ENCODE results near the gene VPS4B. TPM values are rescaled to one million over a fixed set of nuclear protein-coding genes. Genes with fewer than 3 reads are reported as not detected.

The VPS4B gene
- total and polyA plus RNA-seq, 2 of the 8 experiments (the other 6 are each of a cell fraction or from before 2014, with no cell fraction given): 7.2 to 45.3 TPM

DNA sequence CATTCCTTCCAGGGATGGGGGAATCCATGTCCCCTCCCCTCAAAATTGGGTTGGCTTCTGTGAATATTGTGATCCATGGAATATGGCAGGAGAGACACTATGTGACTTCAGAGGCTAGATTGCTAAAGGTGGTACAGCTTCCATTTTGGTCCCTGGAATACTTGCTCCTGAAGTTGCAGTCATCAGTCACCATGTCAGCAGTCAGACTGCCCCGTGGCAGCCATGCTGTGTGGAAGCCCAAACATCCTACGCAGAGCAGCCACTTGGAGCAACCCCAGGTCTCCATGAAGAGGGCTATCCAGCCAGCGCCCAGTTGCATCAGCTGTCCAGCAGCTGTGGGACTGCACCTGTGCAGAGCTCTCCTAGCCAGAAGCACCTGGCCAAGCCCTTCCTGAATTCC, 39.4 kb downstream of the VPS4B start:
- no peaks in the 10 kb centered on the region for H3K27me3 ChIP-seq (replicated peaks in 1 of 4; ENCODE audit: control insufficient read depth in 3 of 4, extremely low read depth in 1 of 4, insufficient read depth in 3 of 4, low read length in 3 of 4)
- H3K36me3 ChIP-seq (ENCODE audit: control insufficient read depth in 2 of 4, insufficient read depth in 4 of 4, low read length in 3 of 4): no peaks in the 10 kb centered on the region
- CTCF ChIA-PET (ENCODE audit: partially characterized antibody): interaction anchor here (0.6 to 1.8 kb wide), 4 partner anchors 13 to 364 kb away, joined by 3 to 6 read pairs (median 4); no protein-coding TSS in a partner anchor
- TF ChIP-seq MAFK (IDR thresholded peaks at IDR 0.05; ENCODE audit: low read depth, low read length) (no peak), BRCA1 (IDR thresholded peaks at IDR 0.05; ENCODE audit: low read depth, low read length) (no peak), BACH1 (IDR thresholded peaks at IDR 0.05; ENCODE audit: low read length) (no peak), RNF2 (IDR thresholded peaks at IDR 0.05; ENCODE audit: borderline replicate concordance, low read depth, low read length, missing control alignments, poor library complexity, severe bottlenecking) (no peak), PHF8 (conservative IDR thresholded peaks at IDR 0.05; ENCODE audit: low read depth, low read length) (no peak), POLR2A (IDR thresholded peaks at IDR 0.05; ENCODE audit: control extremely low read depth in 1 of 2, low read depth in 2 of 2, low read length in 2 of 2) (no peak), SIRT6 (IDR thresholded peaks at IDR 0.05; ENCODE audit: low read length) (no peak)
- TF ChIP-seq, protein P1, sequence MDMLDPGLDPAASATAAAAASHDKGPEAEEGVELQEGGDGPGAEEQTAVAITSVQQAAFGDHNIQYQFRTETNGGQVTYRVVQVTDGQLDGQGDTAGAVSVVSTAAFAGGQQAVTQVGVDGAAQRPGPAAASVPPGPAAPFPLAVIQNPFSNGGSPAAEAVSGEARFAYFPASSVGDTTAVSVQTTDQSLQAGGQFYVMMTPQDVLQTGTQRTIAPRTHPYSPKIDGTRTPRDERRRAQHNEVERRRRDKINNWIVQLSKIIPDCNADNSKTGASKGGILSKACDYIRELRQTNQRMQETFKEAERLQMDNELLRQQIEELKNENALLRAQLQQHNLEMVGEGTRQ (IDR thresholded peaks at IDR 0.05; ENCODE audit: low read length): no peak
- TF ChIP-seq, protein P2, sequence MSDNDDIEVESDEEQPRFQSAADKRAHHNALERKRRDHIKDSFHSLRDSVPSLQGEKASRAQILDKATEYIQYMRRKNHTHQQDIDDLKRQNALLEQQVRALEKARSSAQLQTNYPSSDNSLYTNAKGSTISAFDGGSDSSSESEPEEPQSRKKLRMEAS (IDR thresholded peaks at IDR 0.05): no peak
- no peak overlapping the region for H3K23ac ChIP-seq (ENCODE audit: insufficient read length)
- H2BK120ac ChIP-seq (replicated peaks; ENCODE audit: low read depth, low read length): no peak overlapping the region
- no peak overlapping the region for H4K8ac ChIP-seq (ENCODE audit: extremely low read depth, insufficient read depth, low read length)
- H2BK12ac ChIP-seq (ENCODE audit: low read depth, low read length): no peak overlapping the region
- no peak overlapping the region for H2BK20ac ChIP-seq (ENCODE audit: low read length)
- H3K4me2 ChIP-seq (ENCODE audit: insufficient read depth in 1 of 2, low read depth in 2 of 2, low read length in 2 of 2): no peak overlapping the region
- no peak overlapping the region for H2AK5ac ChIP-seq (ENCODE audit: low read depth, low read length)
- no peak overlapping the region for H4K91ac ChIP-seq (replicated peaks; ENCODE audit: insufficient read length, low read length)
- no peak overlapping the region for H2BK15ac ChIP-seq (ENCODE audit: low read length)
- H3K18ac ChIP-seq (ENCODE audit: extremely low read depth, low read length): no peak overlapping the region
- no peak overlapping the region for H4K5ac ChIP-seq (ENCODE audit: insufficient read length, low read depth, low read length)
- H3K14ac ChIP-seq (ENCODE audit: insufficient read length): no peak overlapping the region
- H3K23me2 ChIP-seq (ENCODE audit: low read depth, low read length): no peaks in the 10 kb centered on the region
- no peaks in the 10 kb centered on the region for H3K9me3 ChIP-seq (ENCODE audit: insufficient read depth in 2 of 2, low read depth in 1 of 2, low read length in 1 of 2)
- no peaks in the 10 kb centered on the region for H3K79me2 ChIP-seq (ENCODE audit: control insufficient read depth in 1 of 2, insufficient read depth in 2 of 2, low read length in 2 of 2)
- no peak overlapping the region for H2BK5ac ChIP-seq (ENCODE audit: low read depth, low read length)
- no peaks in the 10 kb centered on the region for H3K4me1 ChIP-seq (replicated peaks in 1 of 4; ENCODE audit: control insufficient read depth in 3 of 4, insufficient read depth in 4 of 4, low read length in 3 of 4)
- DNase-seq (ENCODE audit: low read depth in 1 of 2, low spot score in 2 of 2) (no peak), FAIRE-seq (no peak)
- no peak overlapping the region for H3K56ac ChIP-seq (replicated peaks; ENCODE audit: insufficient read length, low read depth, low read length)
- H3K27ac ChIP-seq (ENCODE audit: low read depth, low read length): no peak overlapping the region
- H3K79me1 ChIP-seq (ENCODE audit: low read depth, low read length): no peaks in the 10 kb centered on the region
- no peak overlapping the region for H3K9ac ChIP-seq (replicated peaks in 1 of 4; ENCODE audit: extremely low read depth in 1 of 4, low read depth in 3 of 4, low read length in 3 of 4)
- 93% methylated on average over 3 of the region's 3 CpGs; no CpG with 5 or more reads in 1 of the 2 experiments for WGBS, 2 experiments (ENCODE audit: extremely low coverage in 1 of 2, insufficient coverage in 1 of 2, insufficient read length in 1 of 2, insufficient replicate concordance in 2 of 2, low coverage in 1 of 2, low lambda C conversion rate in 2 of 2, missing lambda C conversion rate in 1 of 2)
- H4K20me1 ChIP-seq (replicated peaks in 1 of 2; ENCODE audit: control insufficient read depth in 1 of 2, insufficient read depth in 2 of 2, low read length in 2 of 2): no peaks in the 10 kb centered on the region
- no peak overlapping the region for H3K4ac ChIP-seq (replicated peaks; ENCODE audit: insufficient read length, low read depth, low read length)
- POLR2A ChIA-PET (ENCODE audit: partially characterized antibody): interaction anchor here (1.5 kb wide), 1 partner anchor 17 kb away, joined by 3 read pairs; no protein-coding TSS in a partner anchor
- H3K4me3 ChIP-seq (ENCODE audit: extremely low read depth in 1 of 4, insufficient read depth in 2 of 4, low read depth in 3 of 4, low read length in 4 of 4): no peak overlapping the region
- H2AFZ ChIP-seq (ENCODE audit: low read length): no peak overlapping the region

All from H1 (cell line).